RWPE2 (cell line): ENCODE data around the gene CLEC4D.

ENCODE experiments used
- ATAC-seq: fragments of 200-7000 bp; cut with Tn5 transposase; 3 replicates; pipeline ENCODE4 v1.9.1; 2021; ENCODE audit warnings: low read depth
- DNase-seq: peaks from one replicate; pipeline ENCODE4 v3.0.0-alpha.2; 2020; ENCODE audit warnings: low spot score
- H3K27ac ChIP-seq: fragments of 450-650 bp; 2 replicates; pipeline ENCODE4 v1.5.1; 2017; ENCODE audit warnings: mild to moderate bottlenecking; ENCODE audit not compliant: poor library complexity, severe bottlenecking
- H3K27me3 ChIP-seq: fragments of 250-450 bp; sonication (Bioruptor Pico); 2 replicates; pipeline ENCODE4 v1.5.1; 2021; ENCODE audit warnings: mild to moderate bottlenecking, moderate library complexity; ENCODE audit not compliant: insufficient read depth, poor library complexity, severe bottlenecking
- H3K36me3 ChIP-seq: fragments of 250-450 bp; sonication (Bioruptor Pico); 2 replicates; pipeline ENCODE4 v1.5.1; 2020; ENCODE audit warnings: low read depth, mild to moderate bottlenecking, moderate library complexity
- H3K4me1 ChIP-seq: fragments of 250-450 bp; sonication (Bioruptor Pico); 2 replicates; pipeline ENCODE4 v1.5.1; 2021; ENCODE audit warnings: mild to moderate bottlenecking, moderate library complexity; ENCODE audit not compliant: insufficient read depth, poor library complexity, severe bottlenecking
- H3K4me3 ChIP-seq: fragments of 250-450 bp; sonication (Bioruptor Pico); 2 replicates; pipeline ENCODE4 v1.5.1; 2021; ENCODE audit warnings: mild to moderate bottlenecking, moderate library complexity; ENCODE audit not compliant: severe bottlenecking
- H3K9me3 ChIP-seq: fragments of 250-450 bp; sonication (Bioruptor Pico); 2 replicates; pipeline ENCODE4 v1.5.1; 2021; ENCODE audit warnings: mild to moderate bottlenecking, moderate library complexity; ENCODE audit not compliant: severe bottlenecking
- TF ChIP-seq, protein P1 (sequence below): fragments of 450-650 bp; IDR thresholded peaks from one replicate; pipeline ENCODE4 v1.5.1; 2017; ENCODE audit warnings: mild to moderate bottlenecking, moderate library complexity; ENCODE audit not compliant: poor library complexity, severe bottlenecking

The CLEC4D gene

GRCh38 chr12:8508910-8509841 is 4.1 kb upstream of the CLEC4D start:
- no peak overlapping the region for H3K4me3 ChIP-seq
- DNase-seq = no peak

DNA sequence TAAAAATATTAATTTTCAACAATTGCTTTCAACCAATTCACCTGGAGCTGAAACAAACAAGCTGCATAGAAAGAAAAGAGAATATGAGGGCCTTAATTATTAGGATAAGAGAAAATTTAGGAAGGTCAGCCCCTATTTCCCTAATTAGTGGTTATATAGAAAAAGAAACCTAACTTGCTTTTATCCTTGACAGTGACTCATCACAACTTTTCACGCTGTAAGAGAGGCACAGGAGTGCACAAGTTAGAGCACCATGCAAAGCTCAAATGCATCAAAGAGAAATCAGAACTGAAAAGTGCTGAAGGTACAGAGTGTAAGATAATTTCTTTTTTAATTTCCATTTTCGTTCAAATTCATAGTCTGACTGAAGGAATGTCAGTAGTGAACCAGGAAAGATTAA is 4.7 kb downstream of the CLEC4D start:
- Histone ChIP-seq H3K27me3 (no peaks in the 10 kb centered on the region), H3K9me3 (no peaks in the 10 kb centered on the region), H3K27ac (no peak overlapping the region), H3K4me3 (no peak overlapping the region), H3K4me1 (no peaks in the 10 kb centered on the region), H3K36me3 (no peaks in the 10 kb centered on the region)
- no peak for ATAC-seq
- DNase-seq = no peak
- TF ChIP-seq, protein P1, sequence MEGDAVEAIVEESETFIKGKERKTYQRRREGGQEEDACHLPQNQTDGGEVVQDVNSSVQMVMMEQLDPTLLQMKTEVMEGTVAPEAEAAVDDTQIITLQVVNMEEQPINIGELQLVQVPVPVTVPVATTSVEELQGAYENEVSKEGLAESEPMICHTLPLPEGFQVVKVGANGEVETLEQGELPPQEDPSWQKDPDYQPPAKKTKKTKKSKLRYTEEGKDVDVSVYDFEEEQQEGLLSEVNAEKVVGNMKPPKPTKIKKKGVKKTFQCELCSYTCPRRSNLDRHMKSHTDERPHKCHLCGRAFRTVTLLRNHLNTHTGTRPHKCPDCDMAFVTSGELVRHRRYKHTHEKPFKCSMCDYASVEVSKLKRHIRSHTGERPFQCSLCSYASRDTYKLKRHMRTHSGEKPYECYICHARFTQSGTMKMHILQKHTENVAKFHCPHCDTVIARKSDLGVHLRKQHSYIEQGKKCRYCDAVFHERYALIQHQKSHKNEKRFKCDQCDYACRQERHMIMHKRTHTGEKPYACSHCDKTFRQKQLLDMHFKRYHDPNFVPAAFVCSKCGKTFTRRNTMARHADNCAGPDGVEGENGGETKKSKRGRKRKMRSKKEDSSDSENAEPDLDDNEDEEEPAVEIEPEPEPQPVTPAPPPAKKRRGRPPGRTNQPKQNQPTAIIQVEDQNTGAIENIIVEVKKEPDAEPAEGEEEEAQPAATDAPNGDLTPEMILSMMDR = no peak

More at GRCh38 chr12:8508910-8509841, 4.1 kb upstream of the CLEC4D start:
- Histone ChIP-seq H3K27ac (no peak overlapping the region), H3K4me1 (no peaks in the 10 kb centered on the region), H3K27me3 (no peaks in the 10 kb centered on the region), H3K9me3 (no peaks in the 10 kb centered on the region), H3K36me3 (no peaks in the 10 kb centered on the region)
- ATAC-seq = no peak
- TF ChIP-seq, protein P1 = no peak

DNA sequence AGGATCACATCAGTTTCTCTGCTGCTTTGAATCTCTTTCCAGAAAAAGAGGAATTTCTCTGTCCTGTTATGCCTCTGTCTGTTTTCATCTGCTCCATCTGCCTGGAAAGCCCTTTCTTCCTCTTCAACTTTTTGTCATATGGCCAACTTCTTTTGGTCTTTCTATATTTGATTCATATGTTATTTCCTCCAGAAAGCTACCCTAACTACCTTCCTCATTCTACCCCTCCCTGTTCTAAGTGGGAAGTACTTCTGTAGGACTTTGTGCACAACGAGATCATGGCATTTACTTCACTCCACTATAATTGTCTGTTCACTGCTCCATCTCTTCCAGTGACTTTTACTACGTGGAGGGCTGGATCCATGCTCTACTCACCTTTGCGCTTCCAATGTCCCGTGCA is 5.9 kb downstream of the CLEC4D start:
- Histone ChIP-seq H3K4me1 (no peaks in the 10 kb centered on the region), H3K4me3 (no peak overlapping the region), H3K27ac (no peak overlapping the region), H3K36me3 (no peaks in the 10 kb centered on the region), H3K27me3 (no peaks in the 10 kb centered on the region), H3K9me3 (no peaks in the 10 kb centered on the region)
- TF ChIP-seq, protein P1 = no peak
- DNase-seq (no peak), ATAC-seq (no peak)

- H3K27me3 ChIP-seq = no peaks in the 10 kb centered on the region
- ATAC-seq (no peak), DNase-seq (no peak)
- no peaks in the 10 kb centered on the region for H3K36me3 ChIP-seq
- H3K4me1 ChIP-seq = no peaks in the 10 kb centered on the region
- no peaks in the 10 kb centered on the region for H3K9me3 ChIP-seq
- no peak overlapping the region for H3K4me3 ChIP-seq
- TF ChIP-seq, protein P1 = no peak
- H3K27ac ChIP-seq = no peak overlapping the region
These were observed 14.2 kb downstream of the CLEC4D start for GRCh38 chr12:8527250-8528130.
